Endothelial cell of umbilical vein (primary cell): ENCODE data around the gene PIK3R2. TPM values are rescaled to one million over a fixed set of nuclear protein-coding genes. Genes with fewer than 3 reads are reported as not detected.
A peak's percentile ranks its signal among the peaks of the same experiment; 100 is the strongest.

Experiments
- BruUV-seq: library from RNA; stranded (reverse); fragments of 400-500 nt; replicated peaks from 2 replicates; lab custom pipeline; 2021; lab: Mats Ljungman, UMichigan
- CTCF ChIA-PET: fragments of 300-600, 350-600 bp; sonication (Branson Sonifier 250); formaldehyde crosslinking; loops from one replicate; lab custom pipeline; 2021; ENCODE audit warnings: antibody characterized with exemption, inconsistent platforms; lab: Charles Lee
- POLR2A ChIA-PET: fragments of 300-600, 350-600 bp; sonication (Branson Sonifier 250); formaldehyde crosslinking; loops from one replicate; lab custom pipeline; 2021; ENCODE audit warnings: antibody characterized with exemption, inconsistent platforms; lab: Charles Lee
- DNase-seq: peaks from one replicate; pipeline ENCODE4 v3.0.0-alpha.2; 2011; ENCODE audit warnings: low read depth, low spot score
- FAIRE-seq: peaks from 2 replicates; lab custom pipeline; 2011; peaks lifted over from hg19 to GRCh38; lab: Jason Lieb, UNC
- H2AFZ ChIP-seq: 2 replicates; pipeline ENCODE4 v1.6.0; 2012; ENCODE audit warnings: low read depth, low read length, control low read depth, inconsistent platforms
- H3K27ac ChIP-seq: 2 replicates; pipeline ENCODE4 v1.5.1; 2011; ENCODE audit warnings: low read depth, mild to moderate bottlenecking, control low read depth, low read length, moderate library complexity; ENCODE audit not compliant: insufficient read depth
- H3K27me3 ChIP-seq, 2 experiments: 2 replicates each; pipeline versions ENCODE4 v1.6.0 to v1.6.1; 2011; ENCODE audit warnings: low read length in 2 of 2, mixed read lengths in 1 of 2; ENCODE audit not compliant: control insufficient read depth in 2 of 2, insufficient read depth in 2 of 2
- H3K36me3 ChIP-seq, 2 experiments: 2 replicates in 1 of 2; 3 replicates in 1 of 2; pipeline ENCODE4 v1.5.1; 2011; ENCODE audit warnings: low read length in 2 of 2, mild to moderate bottlenecking in 1 of 2, moderate library complexity in 1 of 2; ENCODE audit not compliant: control insufficient read depth in 2 of 2, insufficient read depth in 2 of 2; ENCODE audit errors: extremely low read depth in 1 of 2
- H3K4me1 ChIP-seq: 3 replicates; pipeline ENCODE4 v1.5.1; 2011; ENCODE audit warnings: mild to moderate bottlenecking, low read length; ENCODE audit not compliant: control insufficient read depth, insufficient read depth; ENCODE audit errors: extremely low read depth
- H3K4me2 ChIP-seq: 2 replicates; pipeline ENCODE4 v1.6.1; 2011; ENCODE audit warnings: low read length, control low read depth, mixed read lengths; ENCODE audit not compliant: insufficient read depth
- H3K4me3 ChIP-seq, 3 experiments: fragments of 200-600 bp in 1 of 3; sonication (generic), shearing (Covaris generic) in 1 of 3; replicated peaks in 1 of 3; 2 replicates each; pipeline ENCODE4 v1.5.1; 2011 to 2016; ENCODE audit warnings: control low read depth in 3 of 3, low read length in 3 of 3, mild to moderate bottlenecking in 2 of 3, inconsistent platforms in 1 of 3, low read depth in 1 of 3, moderate library complexity in 1 of 3; ENCODE audit not compliant: insufficient read depth in 1 of 3
- H3K79me2 ChIP-seq: 2 replicates; pipeline ENCODE4 v1.6.0; 2012; ENCODE audit warnings: low read length, inconsistent platforms; ENCODE audit not compliant: control insufficient read depth, insufficient read depth
- H3K9ac ChIP-seq: replicated peaks from 2 replicates; pipeline ENCODE3; 2011; ENCODE audit warnings: low read length, control low read depth; ENCODE audit not compliant: insufficient read depth; ENCODE audit errors: extremely low read depth
- H3K9me1 ChIP-seq: replicated peaks from 3 replicates; pipeline ENCODE4 v1.6.0; 2011; ENCODE audit warnings: mild to moderate bottlenecking, low read length; ENCODE audit not compliant: control insufficient read depth, insufficient read depth; ENCODE audit errors: extremely low read depth
- H3K9me3 ChIP-seq: replicated peaks from 2 replicates; pipeline ENCODE4 v1.5.1; 2012; ENCODE audit warnings: low read length, inconsistent platforms; ENCODE audit not compliant: control insufficient read depth, insufficient read depth
- H4K20me1 ChIP-seq: replicated peaks from 2 replicates; pipeline ENCODE3; 2011; ENCODE audit warnings: mild to moderate bottlenecking, low read length; ENCODE audit not compliant: control insufficient read depth, insufficient read depth; ENCODE audit errors: extremely low read depth
- FOS ChIP-seq: IDR thresholded peaks from 2 replicates; pipeline ENCODE4 v1.6.1; 2011; ENCODE audit warnings: mild to moderate bottlenecking, low read length, moderate library complexity, borderline replicate concordance; ENCODE audit not compliant: insufficient read depth
- GATA2 ChIP-seq: IDR thresholded peaks from 2 replicates; pipeline ENCODE4 v1.7.0; 2011; ENCODE audit warnings: low read depth, mild to moderate bottlenecking, moderate library complexity, mixed read lengths, low read length; ENCODE audit not compliant: insufficient read length, insufficient read depth
- MYC ChIP-seq: IDR thresholded peaks from one replicate; pipeline ENCODE4 v1.6.1; 2011; ENCODE audit warnings: mild to moderate bottlenecking, low read depth, low read length
- POLR2A ChIP-seq: IDR thresholded peaks from 2 replicates; pipeline ENCODE4 v1.6.1; 2012; ENCODE audit warnings: low read depth, mild to moderate bottlenecking, control low read depth, low read length
- POLR2AphosphoS5 ChIP-seq: IDR thresholded peaks from 2 replicates; pipeline ENCODE4 v1.6.1; 2012; ENCODE audit warnings: low read depth, mild to moderate bottlenecking, control low read depth, low read length, moderate library complexity; ENCODE audit not compliant: insufficient read depth
- dilution Hi-C: fragments of 300-500 bp; cut with MboI; formaldehyde crosslinking; loops from one replicate; pipeline ENCODE4 v1.15.0; 2019; ENCODE audit warnings: low sequenced_read_pairs; ENCODE audit not compliant: extremely low pct_ligation_motif_present
- intact Hi-C: fragments of 100-400 bp; cut with micrococcal nuclease; formaldehyde crosslinking; loops from one replicate; pipeline ENCODE4 v1.10.0; 2022
- polyA plus RNA-seq, 4 experiments: library from polyadenylated mRNA; depleted of rRNA in 3 of 4; stranded (reverse) in 3 of 4; unstranded in 1 of 4; fragments of >200 nt; gene quantifications; 2 replicates each; pipeline versions ENCODE4 v1.2.1 to v1.2.3, GENCODE V29; 2011 to 2012; ENCODE audit warnings: missing spikeins in 1 of 4
- total RNA-seq: library from RNA; stranded (reverse); gene quantifications from 2 replicates; pipeline ENCODE4 v1.2.3, GENCODE V29; 2021
- TF ChIP-seq, protein P1 (sequence below): IDR thresholded peaks from 2 replicates; pipeline ENCODE4 v1.6.1; 2011; ENCODE audit not compliant: insufficient read depth, insufficient read length

PIK3R2 gene
- total and polyA plus RNA-seq, 2 donors (not counting 3 experiments of a cell fraction or from before 2014, with no cell fraction given), result 8.1 to 15.2 TPM

DNA sequence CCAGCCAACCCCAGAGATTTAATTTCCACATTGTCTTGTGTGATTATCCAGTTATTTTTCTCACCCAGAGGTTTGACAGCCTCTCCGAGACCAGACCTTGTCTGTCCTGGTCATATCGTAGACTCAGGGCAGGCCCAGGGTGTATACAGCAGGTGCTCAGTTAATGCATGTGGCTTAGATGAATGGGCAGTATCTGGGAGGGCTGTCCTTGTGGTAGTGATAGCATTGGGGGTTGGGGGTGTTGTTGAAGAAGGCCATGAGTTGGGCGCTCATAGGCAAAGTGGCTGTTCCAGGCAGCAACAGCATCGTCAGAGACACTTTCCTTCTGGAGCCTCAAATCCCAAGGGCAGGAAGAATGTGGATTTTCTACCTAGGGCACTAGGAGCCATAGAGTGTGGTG is 38.5 kb upstream of the PIK3R2 start:
- intact Hi-C loops, result loop anchor here (10.0 kb wide), 1 partner anchor 210 kb away; the partner anchor contains the start of gene LSM4
- Histone ChIP-seq H3K36me3 (no peaks in the 10 kb centered on the region), H2AFZ (no peak overlapping the region), H3K4me3 (no peak overlapping the region), H3K9ac (no peak overlapping the region), H3K4me1 (peaks cover 10% of the 10 kb centered on the region), H3K79me2 (no peaks in the 10 kb centered on the region), H3K9me1 (no peaks in the 10 kb centered on the region), H3K4me2 (no peak overlapping the region), H3K27me3 (peaks cover 0 to 7% of the 10 kb centered on the region in 2 experiments), H3K27ac (no peak overlapping the region), H4K20me1 (no peaks in the 10 kb centered on the region), H3K9me3 (no peaks in the 10 kb centered on the region)
- dilution Hi-C loops, result no loop called here
- BruUV-seq, result no TSS peak
- ChIA-PET CTCF (interaction anchor here (4.6 kb wide), 1 partner anchor 137 kb away, joined by 210 read pairs; a partner anchor contains a TSS), POLR2A (no interaction called here)
- TF ChIP-seq MYC, result no peak
- TF ChIP-seq, protein P1, sequence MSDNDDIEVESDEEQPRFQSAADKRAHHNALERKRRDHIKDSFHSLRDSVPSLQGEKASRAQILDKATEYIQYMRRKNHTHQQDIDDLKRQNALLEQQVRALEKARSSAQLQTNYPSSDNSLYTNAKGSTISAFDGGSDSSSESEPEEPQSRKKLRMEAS, result no peak
- TF ChIP-seq POLR2AphosphoS5, result no peak
- TF ChIP-seq POLR2A, result no peak
- TF ChIP-seq FOS, result no peak
- TF ChIP-seq GATA2, result no peak
- DNase-seq (no peak), FAIRE-seq (no peak)

DNA sequence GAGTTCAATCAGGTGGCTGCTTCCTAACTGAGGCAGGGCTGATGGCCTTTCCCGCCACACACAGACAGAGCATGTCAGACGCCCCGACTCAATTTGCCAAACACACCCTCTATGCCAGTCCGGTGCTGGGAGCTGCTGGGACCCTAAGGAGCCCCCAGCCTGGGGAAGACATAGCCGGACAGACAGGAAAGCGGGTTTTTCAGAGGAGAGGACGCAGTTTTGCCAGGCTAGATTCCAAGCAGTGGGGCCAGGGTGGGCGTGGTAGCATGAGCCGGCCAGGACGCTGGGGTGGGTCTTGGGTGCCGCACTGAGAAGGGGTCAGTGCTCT is 35.6 kb upstream of the PIK3R2 start:
- peak overlapping the region in 2 of 3 experiments; percentile 1 to 16 for H3K4me3 ChIP-seq
- no peak for DNase-seq
- no peaks in the 10 kb centered on the region for H3K9me3 ChIP-seq
- peaks cover 10% of the 10 kb centered on the region for H3K4me1 ChIP-seq
- peak overlapping the region; percentile 88 for H2AFZ ChIP-seq
- no TSS peak for BruUV-seq
- H3K27me3 ChIP-seq, result no peaks in the 10 kb centered on the region
- H3K4me2 ChIP-seq, result peak overlapping the region; percentile 34
- no peaks in the 10 kb centered on the region for H3K36me3 ChIP-seq
- H3K9me1 ChIP-seq, result no peaks in the 10 kb centered on the region
- no peak for FAIRE-seq
- no peak overlapping the region for H3K9ac ChIP-seq
- H3K27ac ChIP-seq, result no peak overlapping the region
- dilution Hi-C loops (no loop called here), intact Hi-C loops (loop anchor here (10.0 kb wide), 1 partner anchor 207 kb away; the partner anchor contains the start of gene LSM4)
- TF ChIP-seq GATA2 (no peak), POLR2AphosphoS5 (peak; percentile 4)
- H3K79me2 ChIP-seq, result no peaks in the 10 kb centered on the region
- ChIA-PET CTCF (interaction anchor here (0.7 to 2.4 kb wide), 5 partner anchors 10 to 107 kb away, joined by 3 to 9 read pairs (median 4); partner anchors contain the start of gene PIK3R2), POLR2A (no interaction called here)
- no peaks in the 10 kb centered on the region for H4K20me1 ChIP-seq
